ENCODE measurements around the gene RHEX. TPM values are rescaled to one million over a fixed set of nuclear protein-coding genes. Genes with fewer than 3 reads are reported as not detected.

RHEX gene
- total RNA-seq, 1 donor from 2014 or later: not detected

DNA sequence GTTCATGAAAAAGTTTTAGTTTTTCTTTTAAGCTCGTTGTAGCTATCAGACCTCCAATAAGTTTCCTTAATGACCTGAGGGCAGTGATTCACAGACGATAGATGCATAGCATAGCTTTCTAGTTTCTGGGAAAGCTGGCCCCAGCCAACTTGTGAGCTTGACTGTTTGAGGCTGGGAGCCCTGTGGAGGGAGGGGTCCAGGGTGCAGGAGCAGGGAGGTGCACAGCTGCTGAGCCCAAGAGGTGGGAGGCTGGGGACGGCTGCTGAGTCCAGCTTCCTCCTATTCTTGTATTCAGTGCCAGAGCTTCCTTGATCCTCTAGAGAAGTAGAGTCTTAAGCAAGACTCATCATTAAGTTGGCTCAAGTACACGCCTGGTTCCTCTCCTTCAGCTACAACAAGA is 75.2 kb downstream of the RHEX start:
- H3K4me1 Mint-ChIP-seq (ENCODE audit: low read depth): no peaks in the 10 kb centered on the region
- intact Hi-C loops (cut with micrococcal nuclease): no loop called here
- DNase-seq (ENCODE audit: low spot score): no peak
- H3K27ac Mint-ChIP-seq: no peak overlapping the region
- H3K36me3 Mint-ChIP-seq (ENCODE audit: low read depth): no peaks in the 10 kb centered on the region
- H3K27me3 Mint-ChIP-seq (ENCODE audit: low read depth): peaks cover 43% of the 10 kb centered on the region
- no peaks in the 10 kb centered on the region for H3K9me3 Mint-ChIP-seq
- no peak overlapping the region for H3K4me3 Mint-ChIP-seq (ENCODE audit: low read depth)

DNA sequence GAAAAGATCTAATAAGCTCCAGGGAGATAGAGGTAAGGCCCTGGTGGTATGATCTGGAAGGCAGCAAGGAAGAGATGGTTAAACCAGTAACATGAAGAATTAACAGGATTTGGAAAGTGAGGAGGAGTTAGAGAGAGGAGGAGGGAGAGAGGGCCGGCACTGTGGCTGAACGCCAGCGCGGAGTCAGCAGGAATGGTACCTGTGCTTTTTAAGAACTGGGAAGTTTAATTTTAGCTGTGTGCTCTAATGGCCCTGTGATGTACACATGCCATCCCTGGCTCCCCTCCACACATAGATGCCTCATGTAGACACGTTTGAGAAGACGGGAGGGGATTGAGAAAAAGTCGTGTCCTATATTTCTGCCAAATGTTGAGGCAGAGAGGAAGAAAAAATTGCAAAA is 78.1 kb downstream of the RHEX start:
- Mint-ChIP-seq H3K4me1 (ENCODE audit: low read depth) (no peaks in the 10 kb centered on the region), H3K27me3 (ENCODE audit: low read depth) (peaks cover 30% of the 10 kb centered on the region), H3K4me3 (ENCODE audit: low read depth) (no peak overlapping the region), H3K27ac (no peak overlapping the region), H3K9me3 (no peaks in the 10 kb centered on the region), H3K36me3 (ENCODE audit: low read depth) (no peaks in the 10 kb centered on the region)
- DNase-seq (ENCODE audit: low spot score): no peak
- intact Hi-C loops (cut with micrococcal nuclease): no loop called here

DNA sequence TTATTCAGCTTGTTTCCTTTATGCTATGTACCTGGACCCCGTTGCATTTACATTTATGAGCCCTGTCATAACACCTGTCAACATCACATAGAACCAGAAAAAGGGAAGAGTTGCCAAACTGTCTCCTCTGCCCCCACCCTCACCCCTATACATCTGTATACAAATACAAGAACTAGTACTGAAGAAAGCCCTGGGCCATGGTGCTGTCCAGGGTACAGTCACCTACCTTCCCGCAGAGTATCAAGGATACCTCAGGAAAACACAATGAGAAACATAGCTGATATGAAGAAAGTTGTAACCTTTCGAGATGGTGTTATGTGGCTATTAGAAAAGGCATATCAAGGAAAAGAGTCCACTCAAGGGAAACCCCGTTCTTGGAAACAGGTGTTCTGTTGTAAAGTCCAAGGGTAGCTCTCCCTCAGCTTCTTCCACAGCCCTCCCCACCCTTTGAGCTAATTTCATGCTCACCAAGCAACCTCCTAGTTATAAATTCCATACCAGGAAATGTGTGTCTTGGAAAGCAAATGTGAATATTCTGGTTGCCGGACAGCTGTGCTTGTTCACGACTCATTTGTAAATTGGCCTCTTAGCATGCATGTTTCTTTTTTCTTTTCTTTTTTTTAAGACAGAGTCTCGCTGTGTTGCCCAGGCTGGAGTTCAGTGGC is 80.9 kb downstream of the RHEX start:
- Mint-ChIP-seq H3K27ac (no peak overlapping the region), H3K27me3 (ENCODE audit: low read depth) (peaks cover 27% of the 10 kb centered on the region), H3K36me3 (ENCODE audit: low read depth) (no peaks in the 10 kb centered on the region), H3K4me3 (ENCODE audit: low read depth) (no peak overlapping the region), H3K4me1 (ENCODE audit: low read depth) (no peaks in the 10 kb centered on the region), H3K9me3 (no peaks in the 10 kb centered on the region)
- no peak for DNase-seq (ENCODE audit: low spot score)
- intact Hi-C loops (cut with micrococcal nuclease): no loop called here

DNA sequence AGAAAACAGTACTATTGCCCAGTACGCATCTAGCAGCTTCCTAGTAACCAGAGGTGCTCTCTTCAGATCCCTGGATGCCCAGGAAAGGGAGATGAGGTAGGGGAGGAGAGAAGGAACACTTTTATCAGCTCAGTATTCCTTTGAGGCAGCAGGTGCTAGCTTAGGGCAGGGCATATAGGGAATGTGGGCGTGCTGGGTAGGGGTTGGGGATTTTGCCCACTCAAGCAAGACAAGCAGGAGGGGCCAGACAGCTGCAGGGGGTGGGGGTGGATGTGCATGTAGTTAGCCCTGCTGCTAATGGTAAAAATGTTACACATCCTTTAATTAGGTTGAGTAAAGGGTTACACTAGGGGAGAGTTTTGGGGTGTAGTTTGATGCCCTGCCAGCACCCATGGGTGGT is 82.3 kb downstream of the RHEX start:
- no peak for DNase-seq (ENCODE audit: low spot score)
- Mint-ChIP-seq H3K4me1 (ENCODE audit: low read depth) (no peaks in the 10 kb centered on the region), H3K27ac (no peak overlapping the region), H3K9me3 (no peaks in the 10 kb centered on the region), H3K27me3 (ENCODE audit: low read depth) (peaks cover 31% of the 10 kb centered on the region), H3K4me3 (ENCODE audit: low read depth) (no peak overlapping the region), H3K36me3 (ENCODE audit: low read depth) (no peaks in the 10 kb centered on the region)
- intact Hi-C loops (cut with micrococcal nuclease): no loop called here

DNA sequence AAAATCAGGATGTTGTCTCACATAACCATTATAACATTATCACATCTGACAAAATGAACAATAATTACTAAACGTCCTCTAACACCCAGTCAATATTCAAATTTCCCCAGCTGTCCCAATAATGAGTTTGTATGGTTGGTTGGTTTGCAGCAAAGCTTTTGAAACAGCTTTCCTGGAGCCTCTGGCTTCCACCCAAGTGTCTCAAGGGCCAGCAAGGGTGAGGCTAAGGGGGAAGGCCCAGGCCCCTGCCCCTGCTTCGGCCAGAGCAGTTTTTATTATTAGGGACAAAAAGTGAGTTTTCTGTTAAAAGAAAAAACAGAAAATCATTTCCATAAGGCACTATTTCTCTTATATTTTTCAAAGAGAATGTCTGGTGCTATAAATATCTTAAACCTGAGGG is 83.3 kb downstream of the RHEX start:
- no peak overlapping the region for H3K4me3 Mint-ChIP-seq (ENCODE audit: low read depth)
- intact Hi-C loops (cut with micrococcal nuclease): no loop called here
- no peaks in the 10 kb centered on the region for H3K9me3 Mint-ChIP-seq
- H3K4me1 Mint-ChIP-seq (ENCODE audit: low read depth): no peaks in the 10 kb centered on the region
- H3K36me3 Mint-ChIP-seq (ENCODE audit: low read depth): no peaks in the 10 kb centered on the region
- H3K27ac Mint-ChIP-seq: no peak overlapping the region
- no peak for DNase-seq (ENCODE audit: low spot score)
- peaks cover 31% of the 10 kb centered on the region for H3K27me3 Mint-ChIP-seq (ENCODE audit: low read depth)

DNA sequence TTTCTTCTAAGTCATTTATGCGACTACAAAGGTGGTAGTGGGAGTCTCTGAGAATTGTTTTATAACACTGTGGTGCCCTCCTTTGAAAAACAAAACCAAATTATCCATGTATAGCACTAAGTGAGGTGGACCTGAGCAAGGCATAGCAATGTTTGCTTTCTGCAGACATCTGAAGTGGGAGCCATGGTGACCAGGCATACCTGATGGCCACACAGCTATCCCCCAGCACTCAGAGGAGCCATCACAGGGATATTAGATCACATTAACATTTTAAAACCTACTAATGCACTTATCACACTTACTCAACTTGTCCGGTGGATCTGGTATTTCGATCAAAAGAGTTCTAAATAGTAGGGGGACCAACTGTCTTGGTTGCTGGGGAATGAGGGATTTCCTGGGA is 89.0 kb downstream of the RHEX start:
- no peak overlapping the region for H3K27ac Mint-ChIP-seq
- peaks cover 5% of the 10 kb centered on the region for H3K4me1 Mint-ChIP-seq (ENCODE audit: low read depth)
- H3K36me3 Mint-ChIP-seq (ENCODE audit: low read depth): no peaks in the 10 kb centered on the region
- H3K4me3 Mint-ChIP-seq (ENCODE audit: low read depth): no peak overlapping the region
- no peak for DNase-seq (ENCODE audit: low spot score)
- no peaks in the 10 kb centered on the region for H3K9me3 Mint-ChIP-seq
- H3K27me3 Mint-ChIP-seq (ENCODE audit: low read depth): peaks cover 50% of the 10 kb centered on the region
- intact Hi-C loops (cut with micrococcal nuclease): no loop called here

DNA sequence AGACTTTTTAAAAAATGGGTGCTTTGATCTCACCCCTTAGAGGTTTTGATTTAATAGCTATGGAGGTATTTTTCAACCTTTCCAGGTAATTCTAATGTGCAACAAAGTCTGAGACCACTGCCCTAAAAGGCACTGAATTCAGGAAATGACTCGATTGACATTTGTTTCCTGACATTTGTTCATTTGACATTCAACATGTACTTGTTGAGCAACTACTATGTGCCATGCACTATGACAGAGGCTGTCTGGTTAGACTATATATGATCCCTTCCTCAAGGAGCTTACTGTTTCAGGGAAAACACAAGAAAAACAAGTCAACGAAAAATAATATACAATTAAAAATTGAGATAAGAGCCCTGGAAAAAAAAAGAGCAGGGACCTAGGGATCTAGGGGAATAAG is 89.8 kb downstream of the RHEX start:
- Mint-ChIP-seq H3K36me3 (ENCODE audit: low read depth) (no peaks in the 10 kb centered on the region), H3K27me3 (ENCODE audit: low read depth) (peaks cover 48% of the 10 kb centered on the region), H3K27ac (no peak overlapping the region), H3K4me3 (ENCODE audit: low read depth) (no peak overlapping the region), H3K9me3 (no peaks in the 10 kb centered on the region), H3K4me1 (ENCODE audit: low read depth) (peaks cover 5% of the 10 kb centered on the region)
- intact Hi-C loops (cut with micrococcal nuclease): no loop called here
- no peak for DNase-seq (ENCODE audit: low spot score)

DNA sequence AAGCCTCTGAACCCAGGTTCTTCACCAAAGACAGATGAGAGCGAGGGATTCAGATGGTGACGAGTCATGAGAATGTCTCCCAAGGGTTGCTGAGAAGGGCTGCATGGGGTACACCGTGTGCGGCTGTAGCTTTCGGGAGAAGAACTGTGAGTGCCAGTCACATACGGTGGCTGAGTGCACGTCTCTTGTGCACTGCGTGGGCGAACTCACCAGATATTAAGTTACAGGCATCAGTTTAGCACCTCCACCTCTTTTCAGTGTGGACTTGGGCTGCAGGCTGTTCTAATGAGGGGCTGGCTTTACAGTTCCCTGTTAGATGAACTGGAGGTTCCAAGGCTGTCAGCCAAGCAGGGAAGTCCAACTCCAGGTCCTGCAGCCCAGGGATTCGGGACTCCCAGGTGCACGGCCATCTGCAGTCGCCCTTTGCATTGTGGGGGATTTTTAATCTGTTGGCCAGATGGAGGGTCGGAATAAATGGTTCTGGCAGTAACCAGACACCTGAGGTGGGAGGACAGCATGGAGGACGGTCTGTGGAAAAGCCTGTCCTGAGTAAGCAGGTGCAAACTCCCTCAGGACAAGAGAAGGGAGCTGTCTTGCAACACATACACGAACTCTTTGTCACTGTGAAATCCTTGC is 90.7 kb downstream of the RHEX start:
- H3K27me3 Mint-ChIP-seq (ENCODE audit: low read depth): peaks cover 46% of the 10 kb centered on the region
- H3K4me3 Mint-ChIP-seq (ENCODE audit: low read depth): no peak overlapping the region
- no peak overlapping the region for H3K27ac Mint-ChIP-seq

DNA sequence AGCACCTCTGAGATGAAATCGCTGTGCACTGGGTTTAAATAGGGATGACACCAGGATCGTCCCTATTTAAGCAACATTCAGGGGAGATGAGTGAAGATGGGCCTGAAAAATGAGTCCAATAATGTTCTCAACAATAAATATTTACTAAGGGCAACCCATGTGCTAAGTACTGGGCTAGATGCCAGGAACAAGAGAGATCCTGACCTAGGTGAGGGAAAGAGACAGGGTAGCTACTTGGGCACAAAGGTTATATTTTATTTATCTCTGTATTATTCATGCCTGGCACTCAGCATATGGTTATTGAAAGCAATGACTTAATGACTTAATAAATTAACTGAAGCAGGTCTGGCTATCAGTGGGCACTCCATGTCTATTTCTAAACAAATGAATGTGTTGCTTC is 91.6 kb downstream of the RHEX start:
- H3K4me1 Mint-ChIP-seq (ENCODE audit: low read depth): peaks cover 5% of the 10 kb centered on the region
- no peaks in the 10 kb centered on the region for H3K9me3 Mint-ChIP-seq
- peaks cover 39% of the 10 kb centered on the region for H3K27me3 Mint-ChIP-seq (ENCODE audit: low read depth)
- no peak overlapping the region for H3K27ac Mint-ChIP-seq
- no peak overlapping the region for H3K4me3 Mint-ChIP-seq (ENCODE audit: low read depth)
- H3K36me3 Mint-ChIP-seq (ENCODE audit: low read depth): no peaks in the 10 kb centered on the region
- no peak for DNase-seq (ENCODE audit: low spot score)
- intact Hi-C loops (cut with micrococcal nuclease): no loop called here

More for the DNA sequence above, 90.7 kb downstream of the RHEX start:
- Mint-ChIP-seq H3K4me1 (ENCODE audit: low read depth) (peaks cover 5% of the 10 kb centered on the region), H3K36me3 (ENCODE audit: low read depth) (no peaks in the 10 kb centered on the region), H3K9me3 (no peaks in the 10 kb centered on the region)
- DNase-seq (ENCODE audit: low spot score): no peak
- intact Hi-C loops (cut with micrococcal nuclease): no loop called here

DNA sequence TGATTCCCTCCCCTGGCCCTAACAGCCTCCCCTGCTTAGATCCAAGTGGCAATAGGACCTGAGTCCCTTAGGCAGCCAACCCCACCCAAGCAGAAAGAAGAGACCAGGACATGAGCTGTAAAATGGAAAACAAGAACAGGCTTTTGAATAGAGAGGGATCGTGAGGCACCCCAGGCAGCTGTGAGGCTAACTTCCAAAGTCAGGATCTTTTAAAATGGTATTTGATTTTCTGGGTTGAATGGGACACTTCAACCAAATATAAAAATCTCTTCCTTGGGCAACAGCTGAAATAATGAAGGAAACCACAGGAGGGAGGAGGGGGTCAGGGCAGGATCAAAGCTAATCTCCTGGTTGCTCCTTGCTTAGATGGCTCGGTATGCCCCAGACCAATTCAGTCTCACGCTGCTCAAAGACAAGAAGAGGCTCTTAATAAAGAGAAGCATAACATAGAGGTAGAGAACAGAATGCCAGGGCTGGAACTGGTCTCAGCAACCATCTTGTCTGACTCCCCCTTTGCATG is 92.9 kb downstream of the RHEX start:
- peaks cover 28% of the 10 kb centered on the region for H3K27me3 Mint-ChIP-seq (ENCODE audit: low read depth)
- no peak overlapping the region for H3K4me3 Mint-ChIP-seq (ENCODE audit: low read depth)
- no peaks in the 10 kb centered on the region for H3K36me3 Mint-ChIP-seq (ENCODE audit: low read depth)
- DNase-seq (ENCODE audit: low spot score): no peak
- no peak overlapping the region for H3K27ac Mint-ChIP-seq
- H3K9me3 Mint-ChIP-seq: no peaks in the 10 kb centered on the region
- intact Hi-C loops (cut with micrococcal nuclease): no loop called here
- H3K4me1 Mint-ChIP-seq (ENCODE audit: low read depth): peaks cover 5% of the 10 kb centered on the region

Other genes starting within 250 kb of the RHEX start
- 46.9 and 48.5 TPM in 2 replicates for gene SLC41A1, start 240.0 kb upstream of the RHEX start, total RNA-seq
- gene PM20D1, start 203.0 kb upstream of the RHEX start, total RNA-seq: 0.57 and 0.78 TPM in 2 replicates
- gene SLC26A9, start 109.7 kb upstream of the RHEX start, total RNA-seq: not detected in 2 replicates
- not detected in 2 replicates for gene RAB7B, start 49.8 kb upstream of the RHEX start, total RNA-seq
- not detected in 2 replicates for gene CTSE, start 29.3 kb upstream of the RHEX start, total RNA-seq
- gene AVPR1B, start 64.2 kb downstream of the RHEX start, total RNA-seq: not detected in 2 replicates
- gene FAM72A, start 149.7 kb downstream of the RHEX start, total RNA-seq: 28.2 and 29.5 TPM in 2 replicates
- 142 and 157 TPM in 2 replicates for gene SRGAP2, start 150.4 kb downstream of the RHEX start, total RNA-seq